ENCODE results near the gene KIF6. TPM values are rescaled to one million over a fixed set of nuclear protein-coding genes. Genes with fewer than 3 reads are reported as not detected.
"Not testable (repeated sequence)": the region's sequence is repeated elsewhere in the genome, so short reads cannot be mapped to it uniquely, and the experiment has no call there.

Gene KIF6
- total RNA-seq, 1 donor from 2014 or later: 1.4 TPM

DNA sequence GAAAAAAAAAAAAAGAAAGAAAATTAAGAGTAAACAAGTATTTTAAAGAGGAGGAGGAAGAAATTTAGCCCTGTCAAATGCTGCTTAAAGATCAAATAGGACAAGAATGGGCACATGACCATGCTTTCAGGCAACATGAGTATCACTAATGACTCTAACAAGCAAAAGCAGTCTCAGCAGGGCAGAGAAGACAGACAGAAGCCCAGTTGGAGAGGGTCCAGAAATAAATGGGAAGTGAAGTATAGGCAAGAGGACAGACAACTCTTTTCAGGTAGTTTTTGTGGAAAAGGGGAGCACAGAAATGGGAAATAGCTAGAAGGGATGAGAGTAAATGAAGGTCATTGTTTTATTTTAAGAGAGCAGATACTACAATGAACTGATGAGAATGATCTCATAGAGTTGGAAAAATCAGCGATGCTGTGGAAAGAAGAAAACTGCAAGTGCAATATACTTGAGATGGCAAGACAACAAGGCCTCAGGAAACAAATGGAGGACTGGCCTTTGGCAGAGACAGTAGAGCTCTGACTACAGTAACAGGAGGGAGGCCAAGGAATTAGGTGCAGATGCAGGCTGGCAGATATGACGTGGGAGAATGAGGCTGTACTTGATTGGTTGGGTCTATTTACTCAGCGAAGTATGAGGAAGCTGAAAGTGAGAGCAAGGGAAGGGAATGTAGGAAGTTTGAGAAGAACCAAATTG, 40.3 kb downstream of the KIF6 start:
- DNase-seq (ENCODE audit: low spot score in 2 of 2, unreplicated experiment in 2 of 2): no peak
- Mint-ChIP-seq H3K4me3 (no peak overlapping the region), H3K27me3 (ENCODE audit: low read depth) (peaks cover 1% of the 10 kb centered on the region), H3K9me3 (peaks cover 4% of the 10 kb centered on the region), H3K36me3 (no peaks in the 10 kb centered on the region), H3K4me1 (peaks cover 7% of the 10 kb centered on the region), H3K27ac (no peak overlapping the region)
- TF ChIP-seq, protein P1, sequence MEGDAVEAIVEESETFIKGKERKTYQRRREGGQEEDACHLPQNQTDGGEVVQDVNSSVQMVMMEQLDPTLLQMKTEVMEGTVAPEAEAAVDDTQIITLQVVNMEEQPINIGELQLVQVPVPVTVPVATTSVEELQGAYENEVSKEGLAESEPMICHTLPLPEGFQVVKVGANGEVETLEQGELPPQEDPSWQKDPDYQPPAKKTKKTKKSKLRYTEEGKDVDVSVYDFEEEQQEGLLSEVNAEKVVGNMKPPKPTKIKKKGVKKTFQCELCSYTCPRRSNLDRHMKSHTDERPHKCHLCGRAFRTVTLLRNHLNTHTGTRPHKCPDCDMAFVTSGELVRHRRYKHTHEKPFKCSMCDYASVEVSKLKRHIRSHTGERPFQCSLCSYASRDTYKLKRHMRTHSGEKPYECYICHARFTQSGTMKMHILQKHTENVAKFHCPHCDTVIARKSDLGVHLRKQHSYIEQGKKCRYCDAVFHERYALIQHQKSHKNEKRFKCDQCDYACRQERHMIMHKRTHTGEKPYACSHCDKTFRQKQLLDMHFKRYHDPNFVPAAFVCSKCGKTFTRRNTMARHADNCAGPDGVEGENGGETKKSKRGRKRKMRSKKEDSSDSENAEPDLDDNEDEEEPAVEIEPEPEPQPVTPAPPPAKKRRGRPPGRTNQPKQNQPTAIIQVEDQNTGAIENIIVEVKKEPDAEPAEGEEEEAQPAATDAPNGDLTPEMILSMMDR (IDR thresholded peaks at IDR 0.05; ENCODE audit: unreplicated experiment): no peak

DNA sequence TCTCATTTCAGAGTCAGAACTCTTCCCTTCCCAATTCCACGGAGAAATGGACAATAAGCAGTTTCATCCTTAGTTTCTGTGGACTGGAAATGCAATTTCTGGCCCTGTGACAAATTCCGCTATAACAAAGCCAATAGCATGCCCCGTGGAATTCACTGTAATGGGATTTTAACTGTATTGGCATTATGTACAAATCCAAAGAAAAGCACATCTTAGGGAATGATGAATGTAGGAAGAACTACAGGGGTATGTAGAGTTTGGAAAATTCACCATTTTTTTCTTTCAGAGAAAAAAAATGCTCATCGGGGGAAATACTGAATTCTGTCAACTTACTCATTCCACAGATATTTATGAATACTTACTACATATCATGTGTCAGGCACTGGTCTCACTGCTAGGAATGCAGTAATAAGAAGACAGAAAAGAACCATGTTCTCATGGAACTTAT, 43.5 kb downstream of the KIF6 start:
- peaks cover 1% of the 10 kb centered on the region for H3K27me3 Mint-ChIP-seq (ENCODE audit: low read depth)
- H3K4me1 Mint-ChIP-seq: peaks cover 7% of the 10 kb centered on the region
- H3K36me3 Mint-ChIP-seq: no peaks in the 10 kb centered on the region
- peak overlapping the region; percentile 48 for H3K27ac Mint-ChIP-seq
- H3K9me3 Mint-ChIP-seq: peaks cover 5% of the 10 kb centered on the region
- no peak for DNase-seq (ENCODE audit: low spot score in 2 of 2, unreplicated experiment in 2 of 2)
- no peak overlapping the region for H3K4me3 Mint-ChIP-seq
- TF ChIP-seq, protein P1 (IDR thresholded peaks at IDR 0.05; ENCODE audit: unreplicated experiment): no peak

DNA sequence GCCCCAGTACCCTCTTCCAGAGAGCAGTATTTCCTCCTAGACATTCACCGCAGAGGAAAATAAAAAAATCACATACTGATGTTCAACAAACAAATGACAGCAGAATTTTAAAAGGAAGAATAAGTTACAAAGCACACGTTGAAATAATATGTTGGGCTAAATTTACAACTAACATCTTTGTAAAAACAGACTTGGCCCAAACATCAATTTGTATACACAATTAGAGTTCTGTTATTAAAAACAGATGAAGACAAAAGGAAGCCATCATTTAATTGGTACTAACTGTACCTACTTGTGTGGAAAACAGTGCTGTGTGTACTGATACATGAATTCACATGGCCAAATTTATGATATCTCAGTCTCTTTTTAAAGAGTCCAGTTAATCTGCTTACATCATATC, 46.3 kb downstream of the KIF6 start:
- Mint-ChIP-seq H3K4me3 (no peak overlapping the region), H3K27me3 (ENCODE audit: low read depth) (no peaks in the 10 kb centered on the region), H3K9me3 (peaks cover 20% of the 10 kb centered on the region), H3K36me3 (no peaks in the 10 kb centered on the region), H3K4me1 (peaks cover 7% of the 10 kb centered on the region), H3K27ac (no peak overlapping the region)
- TF ChIP-seq, protein P1 (IDR thresholded peaks at IDR 0.05; ENCODE audit: unreplicated experiment): no peak
- no peak for DNase-seq (ENCODE audit: low spot score in 2 of 2, unreplicated experiment in 2 of 2)

DNA sequence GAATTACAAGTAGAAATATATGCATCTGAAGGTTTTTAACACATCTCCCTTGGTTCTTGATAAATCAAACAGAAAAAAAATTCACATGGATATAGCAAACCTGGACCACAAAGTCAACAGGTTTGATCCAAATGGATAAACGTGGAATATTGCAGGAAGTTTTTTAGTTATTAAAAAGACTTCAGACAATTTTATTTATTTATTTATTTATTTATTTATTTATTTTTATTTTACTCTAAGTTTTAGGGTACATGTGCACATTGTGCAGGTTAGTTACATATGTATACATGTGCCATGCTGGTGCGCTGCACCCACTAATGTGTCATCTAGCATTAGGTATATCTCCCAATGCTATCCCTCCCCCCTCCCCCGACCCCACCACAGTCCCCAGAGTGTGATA, 47.9 kb downstream of the KIF6 start:
- H3K36me3 Mint-ChIP-seq; DNase-seq (ENCODE audit: low spot score in 2 of 2, unreplicated experiment in 2 of 2); H3K27ac Mint-ChIP-seq; H3K4me1 Mint-ChIP-seq; H3K27me3 Mint-ChIP-seq (ENCODE audit: low read depth); H3K4me3 Mint-ChIP-seq: not testable (repeated sequence)
- peaks cover 28% of the 10 kb centered on the region for H3K9me3 Mint-ChIP-seq

DNA sequence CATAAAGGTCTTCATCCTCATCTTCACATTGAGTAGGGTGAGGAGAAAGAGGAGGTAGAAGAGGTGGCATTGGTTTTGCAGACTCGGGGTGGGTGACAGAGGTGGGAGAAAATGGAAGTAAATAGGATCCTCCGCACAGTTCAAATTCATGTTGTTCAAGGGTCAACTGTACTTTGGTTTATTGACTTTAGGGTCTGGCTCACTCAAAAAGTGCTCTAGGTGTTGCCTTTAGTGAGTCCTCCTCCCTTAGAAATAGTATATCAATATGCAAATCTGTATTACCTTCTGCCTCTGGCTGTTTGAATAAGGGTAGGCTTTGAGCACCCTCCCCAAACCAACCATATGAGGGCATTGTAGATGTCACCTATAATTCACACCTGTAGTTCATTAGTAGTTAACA, 54.7 kb downstream of the KIF6 start:
- DNase-seq (ENCODE audit: low spot score in 2 of 2, unreplicated experiment in 2 of 2): no peak
- TF ChIP-seq, protein P1 (IDR thresholded peaks at IDR 0.05; ENCODE audit: unreplicated experiment): no peak
- Mint-ChIP-seq H3K27ac (no peak overlapping the region), H3K4me1 (peaks cover 6% of the 10 kb centered on the region), H3K4me3 (no peak overlapping the region), H3K9me3 (peaks cover 16% of the 10 kb centered on the region), H3K36me3 (no peaks in the 10 kb centered on the region), H3K27me3 (ENCODE audit: low read depth) (no peaks in the 10 kb centered on the region)

DNA sequence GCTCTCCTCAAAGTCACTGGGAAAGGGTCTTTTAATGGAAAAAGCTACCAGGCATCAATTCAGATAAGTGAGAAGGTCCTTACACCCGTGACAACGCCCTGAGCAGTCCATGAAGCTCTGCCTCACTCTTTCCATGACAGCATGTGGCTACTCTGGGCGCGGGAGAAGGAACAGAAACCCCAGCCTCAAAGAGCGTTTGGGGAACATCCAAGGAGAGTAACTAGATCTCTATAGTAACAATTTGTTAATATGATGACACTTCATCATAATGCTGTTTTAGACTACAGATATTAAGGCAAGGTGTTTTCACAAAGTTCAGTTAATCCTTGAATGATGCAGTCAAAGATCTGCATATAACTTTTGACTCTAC, 55.2 kb downstream of the KIF6 start:
- H3K36me3 Mint-ChIP-seq: no peaks in the 10 kb centered on the region
- H3K4me3 Mint-ChIP-seq: no peak overlapping the region
- no peaks in the 10 kb centered on the region for H3K27me3 Mint-ChIP-seq (ENCODE audit: low read depth)
- H3K9me3 Mint-ChIP-seq: peaks cover 12% of the 10 kb centered on the region
- H3K4me1 Mint-ChIP-seq: peaks cover 7% of the 10 kb centered on the region
- TF ChIP-seq, protein P1 (IDR thresholded peaks at IDR 0.05; ENCODE audit: unreplicated experiment): no peak
- no peak for DNase-seq (ENCODE audit: low spot score in 2 of 2, unreplicated experiment in 2 of 2)
- H3K27ac Mint-ChIP-seq: no peak overlapping the region
